Neural cell (in vitro differentiated cells): ENCODE results near the gene LCE6A. TPM values are rescaled to one million over a fixed set of nuclear protein-coding genes. Genes with fewer than 3 reads are reported as not detected.

Experiments
- H2AFZ ChIP-seq: fragments of 200-600, 300-800 bp; sonication (generic), shearing (Covaris generic); 2 replicates; pipeline ENCODE4 v1.6.0; 2014; ENCODE audit warnings: low read depth, mild to moderate bottlenecking, antibody characterized with exemption, low read length, moderate library complexity
- H3F3A ChIP-seq: fragments of 200-600 bp; shearing (Covaris generic); 2 replicates; pipeline ENCODE4 v1.6.1; 2016; ENCODE audit warnings: mild to moderate bottlenecking, moderate library complexity, mixed read lengths, antibody characterized with exemption, low read length; ENCODE audit not compliant: insufficient read depth, poor library complexity, severe bottlenecking
- H3K27ac ChIP-seq: fragments of 200-600, 300-800 bp; sonication (generic), shearing (Covaris generic); 2 replicates; pipeline ENCODE4 v1.5.1; 2014; ENCODE audit warnings: mild to moderate bottlenecking, low read length, moderate library complexity
- H3K27me3 ChIP-seq: fragments of 300-800, 200-600 bp; sonication (generic), shearing (Covaris generic); 2 replicates; pipeline ENCODE4 v1.6.0; 2014; ENCODE audit warnings: mild to moderate bottlenecking, low read depth, low read length, moderate library complexity; ENCODE audit not compliant: insufficient read depth
- H3K36me3 ChIP-seq: fragments of 300-800, 200-600 bp; sonication (generic), shearing (Covaris generic); 2 replicates; pipeline ENCODE4 v1.5.1; 2014; ENCODE audit warnings: mild to moderate bottlenecking, antibody characterized with exemption, low read length, moderate library complexity; ENCODE audit not compliant: insufficient read depth
- H3K4me2 ChIP-seq: fragments of 300-800, 200-600 bp; sonication (generic), shearing (Covaris generic); 2 replicates; pipeline ENCODE4 v1.6.0; 2014; ENCODE audit warnings: mild to moderate bottlenecking, low read length
- H3K4me3 ChIP-seq: fragments of 300-800, 200-600 bp; sonication (generic), shearing (Covaris generic); 2 replicates; pipeline ENCODE4 v1.5.1; 2014; ENCODE audit warnings: mild to moderate bottlenecking, low read length, moderate library complexity
- H3K79me2 ChIP-seq: fragments of 200-600 bp; shearing (Covaris generic); replicated peaks from 2 replicates; pipeline ENCODE4 v1.6.0; 2014; ENCODE audit warnings: mild to moderate bottlenecking, low read length, moderate library complexity; ENCODE audit not compliant: insufficient read depth
- H3K9ac ChIP-seq: fragments of 300-800, 200-600 bp; sonication (generic), shearing (Covaris generic); 2 replicates; pipeline ENCODE4 v1.6.1; 2016; ENCODE audit warnings: mild to moderate bottlenecking, low read length, mixed read lengths
- H3K9me2 ChIP-seq: fragments of 200-600 bp; shearing (Covaris generic); 2 replicates; pipeline ENCODE4 v1.6.1; 2016; ENCODE audit warnings: mild to moderate bottlenecking, low read length, mixed read lengths; ENCODE audit not compliant: insufficient read depth
- H3K9me3 ChIP-seq: fragments of 200-600, 300-800 bp; sonication (generic), shearing (Covaris generic); 2 replicates; pipeline ENCODE4 v1.6.1; 2016; ENCODE audit warnings: mild to moderate bottlenecking, mixed run types, low read length, moderate library complexity, mixed read lengths
- H4K20me1 ChIP-seq: fragments of 200-600 bp; shearing (Covaris generic); 2 replicates; pipeline ENCODE4 v1.6.1; 2016; ENCODE audit warnings: mild to moderate bottlenecking, mixed run types; ENCODE audit not compliant: insufficient read depth
- EP300 ChIP-seq: fragments of 450-650 bp; conservative IDR thresholded peaks from 2 replicates; pipeline ENCODE4 v1.6.1; 2014; ENCODE audit warnings: antibody characterized with exemption, mild to moderate bottlenecking, moderate library complexity; ENCODE audit not compliant: poor library complexity, severe bottlenecking
- EZH2 ChIP-seq: fragments of 200-600, 300-800 bp; shearing (Covaris generic), sonication (generic); IDR thresholded peaks from 2 replicates; pipeline ENCODE4 v1.6.1; 2014; ENCODE audit warnings: antibody characterized with exemption, low read length, borderline replicate concordance, mild to moderate bottlenecking; ENCODE audit not compliant: insufficient read depth, poor library complexity, severe bottlenecking
- MXI1 ChIP-seq: fragments of 450-650 bp; conservative IDR thresholded peaks from 2 replicates; pipeline ENCODE4 v1.6.1; 2014; ENCODE audit warnings: antibody characterized with exemption, mild to moderate bottlenecking; ENCODE audit not compliant: poor library complexity, severe bottlenecking
- POLR2AphosphoS5 ChIP-seq: IDR thresholded peaks from 2 replicates; pipeline ENCODE4 v1.6.1; 2012
- RAD21 ChIP-seq: fragments of 450-650 bp; conservative IDR thresholded peaks from 2 replicates; pipeline ENCODE4 v1.6.1; 2014; ENCODE audit warnings: antibody characterized with exemption, mild to moderate bottlenecking, moderate library complexity
- SMC3 ChIP-seq: fragments of 450-650 bp; conservative IDR thresholded peaks from 2 replicates; pipeline ENCODE4 v1.6.1; 2014; ENCODE audit warnings: antibody characterized with exemption, mild to moderate bottlenecking, moderate library complexity; ENCODE audit not compliant: poor library complexity
- TAF1 ChIP-seq: IDR thresholded peaks from 2 replicates; pipeline ENCODE4 v1.6.1; 2012; ENCODE audit warnings: low read depth
- polyA plus RNA-seq: library from polyadenylated mRNA; depleted of rRNA; stranded (reverse); fragments of >200 nt; gene quantifications from 2 replicates; pipeline ENCODE4 v1.2.3, GENCODE V29; 2014
- TF ChIP-seq, protein P1 (sequence below): fragments of 450-650 bp; IDR thresholded peaks from 2 replicates; pipeline ENCODE4 v1.5.1; 2014; ENCODE audit warnings: antibody characterized with exemption, mild to moderate bottlenecking, moderate library complexity; ENCODE audit not compliant: poor library complexity, severe bottlenecking
- TF ChIP-seq, protein P2 (sequence below): IDR thresholded peaks from 2 replicates; pipeline ENCODE4 v1.6.1; 2012; ENCODE audit warnings: borderline replicate concordance

LCE6A gene
- polyA plus RNA-seq, 1 donor from 2014 or later, result not detected

DNA sequence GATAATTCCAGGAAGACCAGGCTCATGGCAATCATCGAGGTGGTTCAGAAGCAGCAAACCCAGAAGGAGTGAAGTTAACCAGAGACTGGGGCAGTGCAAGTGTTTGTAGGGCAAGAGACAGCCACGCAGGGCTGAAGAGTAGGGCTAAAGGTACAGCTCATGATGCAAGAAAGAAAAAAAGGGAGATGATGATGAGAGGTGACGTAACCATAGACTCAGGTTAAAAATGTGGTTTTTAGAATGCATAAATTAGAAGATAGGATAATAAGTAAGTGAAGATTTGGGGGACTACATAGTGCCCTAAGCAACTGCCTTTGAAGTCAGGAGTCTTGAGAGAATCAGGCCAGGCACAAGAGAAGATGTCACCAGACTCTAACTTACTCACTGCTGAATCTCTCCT is 17.5 kb downstream of the LCE6A start:
- Histone ChIP-seq H3K27me3 (no peaks in the 10 kb centered on the region), H3F3A (no peaks in the 10 kb centered on the region), H3K9ac (no peak overlapping the region), H3K4me3 (no peak overlapping the region), H3K9me2 (no peaks in the 10 kb centered on the region), H3K4me2 (no peak overlapping the region), H2AFZ (no peak overlapping the region), H3K9me3 (no peaks in the 10 kb centered on the region), H3K27ac (no peak overlapping the region), H3K79me2 (no peaks in the 10 kb centered on the region), H3K36me3 (no peaks in the 10 kb centered on the region), H4K20me1 (no peaks in the 10 kb centered on the region)
- TF ChIP-seq POLR2AphosphoS5 (no peak), SMC3 (no peak), TAF1 (no peak), EP300 (no peak), RAD21 (no peak), MXI1 (no peak), EZH2 (no peak)
- TF ChIP-seq, protein P1, sequence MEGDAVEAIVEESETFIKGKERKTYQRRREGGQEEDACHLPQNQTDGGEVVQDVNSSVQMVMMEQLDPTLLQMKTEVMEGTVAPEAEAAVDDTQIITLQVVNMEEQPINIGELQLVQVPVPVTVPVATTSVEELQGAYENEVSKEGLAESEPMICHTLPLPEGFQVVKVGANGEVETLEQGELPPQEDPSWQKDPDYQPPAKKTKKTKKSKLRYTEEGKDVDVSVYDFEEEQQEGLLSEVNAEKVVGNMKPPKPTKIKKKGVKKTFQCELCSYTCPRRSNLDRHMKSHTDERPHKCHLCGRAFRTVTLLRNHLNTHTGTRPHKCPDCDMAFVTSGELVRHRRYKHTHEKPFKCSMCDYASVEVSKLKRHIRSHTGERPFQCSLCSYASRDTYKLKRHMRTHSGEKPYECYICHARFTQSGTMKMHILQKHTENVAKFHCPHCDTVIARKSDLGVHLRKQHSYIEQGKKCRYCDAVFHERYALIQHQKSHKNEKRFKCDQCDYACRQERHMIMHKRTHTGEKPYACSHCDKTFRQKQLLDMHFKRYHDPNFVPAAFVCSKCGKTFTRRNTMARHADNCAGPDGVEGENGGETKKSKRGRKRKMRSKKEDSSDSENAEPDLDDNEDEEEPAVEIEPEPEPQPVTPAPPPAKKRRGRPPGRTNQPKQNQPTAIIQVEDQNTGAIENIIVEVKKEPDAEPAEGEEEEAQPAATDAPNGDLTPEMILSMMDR, result no peak
- TF ChIP-seq, protein P2, sequence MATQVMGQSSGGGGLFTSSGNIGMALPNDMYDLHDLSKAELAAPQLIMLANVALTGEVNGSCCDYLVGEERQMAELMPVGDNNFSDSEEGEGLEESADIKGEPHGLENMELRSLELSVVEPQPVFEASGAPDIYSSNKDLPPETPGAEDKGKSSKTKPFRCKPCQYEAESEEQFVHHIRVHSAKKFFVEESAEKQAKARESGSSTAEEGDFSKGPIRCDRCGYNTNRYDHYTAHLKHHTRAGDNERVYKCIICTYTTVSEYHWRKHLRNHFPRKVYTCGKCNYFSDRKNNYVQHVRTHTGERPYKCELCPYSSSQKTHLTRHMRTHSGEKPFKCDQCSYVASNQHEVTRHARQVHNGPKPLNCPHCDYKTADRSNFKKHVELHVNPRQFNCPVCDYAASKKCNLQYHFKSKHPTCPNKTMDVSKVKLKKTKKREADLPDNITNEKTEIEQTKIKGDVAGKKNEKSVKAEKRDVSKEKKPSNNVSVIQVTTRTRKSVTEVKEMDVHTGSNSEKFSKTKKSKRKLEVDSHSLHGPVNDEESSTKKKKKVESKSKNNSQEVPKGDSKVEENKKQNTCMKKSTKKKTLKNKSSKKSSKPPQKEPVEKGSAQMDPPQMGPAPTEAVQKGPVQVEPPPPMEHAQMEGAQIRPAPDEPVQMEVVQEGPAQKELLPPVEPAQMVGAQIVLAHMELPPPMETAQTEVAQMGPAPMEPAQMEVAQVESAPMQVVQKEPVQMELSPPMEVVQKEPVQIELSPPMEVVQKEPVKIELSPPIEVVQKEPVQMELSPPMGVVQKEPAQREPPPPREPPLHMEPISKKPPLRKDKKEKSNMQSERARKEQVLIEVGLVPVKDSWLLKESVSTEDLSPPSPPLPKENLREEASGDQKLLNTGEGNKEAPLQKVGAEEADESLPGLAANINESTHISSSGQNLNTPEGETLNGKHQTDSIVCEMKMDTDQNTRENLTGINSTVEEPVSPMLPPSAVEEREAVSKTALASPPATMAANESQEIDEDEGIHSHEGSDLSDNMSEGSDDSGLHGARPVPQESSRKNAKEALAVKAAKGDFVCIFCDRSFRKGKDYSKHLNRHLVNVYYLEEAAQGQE, result no peak

DNA sequence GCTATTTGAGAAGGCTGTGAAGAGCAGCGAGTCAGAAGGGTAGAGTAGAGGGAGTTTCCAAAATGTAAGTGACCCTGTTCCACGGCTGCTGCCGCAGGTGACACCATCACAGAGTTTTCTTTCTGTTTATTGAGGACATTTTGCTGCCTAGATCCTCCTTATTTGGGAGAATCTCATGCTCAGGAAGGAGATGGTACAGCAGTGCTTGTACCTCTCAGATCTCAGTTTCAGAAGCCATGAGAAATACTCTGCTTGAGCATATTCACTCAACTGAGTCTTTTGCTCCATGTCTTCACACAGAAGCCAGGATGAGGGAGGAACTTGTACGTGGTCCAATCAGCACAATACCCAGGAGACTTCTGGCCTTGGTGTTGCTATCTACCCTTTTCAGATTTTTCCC is 18.7 kb downstream of the LCE6A start:
- Histone ChIP-seq H2AFZ (no peak overlapping the region), H3K27me3 (no peaks in the 10 kb centered on the region), H3K4me2 (no peak overlapping the region), H3K9ac (no peak overlapping the region), H3K9me2 (no peaks in the 10 kb centered on the region), H3K9me3 (no peaks in the 10 kb centered on the region), H3K36me3 (no peaks in the 10 kb centered on the region), H3F3A (no peaks in the 10 kb centered on the region), H4K20me1 (no peaks in the 10 kb centered on the region), H3K4me3 (no peak overlapping the region), H3K79me2 (no peaks in the 10 kb centered on the region), H3K27ac (no peak overlapping the region)
- no peak for TF ChIP-seq EZH2
- no peak for TF ChIP-seq POLR2AphosphoS5
- TF ChIP-seq, protein P2, result no peak
